G401 (cell line): Measurements from ENCODE around the gene RAB6B. TPM values are rescaled to one million over a fixed set of nuclear protein-coding genes. Genes with fewer than 3 reads are reported as not detected.

Source experiments
- DNase-seq: peaks from one replicate; pipeline ENCODE4 v3.0.0-alpha.2; 2015; ENCODE audit warnings: low spot score
- in situ Hi-C: cut with HindIII; loops from 2 replicates; pipeline ENCODE4 v1.10.0; 2016; ENCODE audit warnings: low sequenced_read_pairs, mixed read lengths
- total RNA-seq: library from RNA; depleted of rRNA; stranded (reverse); fragments of >200 nt; shearing (Covaris generic); gene quantifications from 2 replicates; pipeline ENCODE4 v1.2.3, GENCODE V29; 2014; rRNA removed

The RAB6B gene
- total RNA-seq = 2.5 and 4.3 TPM in 2 replicates

DNA sequence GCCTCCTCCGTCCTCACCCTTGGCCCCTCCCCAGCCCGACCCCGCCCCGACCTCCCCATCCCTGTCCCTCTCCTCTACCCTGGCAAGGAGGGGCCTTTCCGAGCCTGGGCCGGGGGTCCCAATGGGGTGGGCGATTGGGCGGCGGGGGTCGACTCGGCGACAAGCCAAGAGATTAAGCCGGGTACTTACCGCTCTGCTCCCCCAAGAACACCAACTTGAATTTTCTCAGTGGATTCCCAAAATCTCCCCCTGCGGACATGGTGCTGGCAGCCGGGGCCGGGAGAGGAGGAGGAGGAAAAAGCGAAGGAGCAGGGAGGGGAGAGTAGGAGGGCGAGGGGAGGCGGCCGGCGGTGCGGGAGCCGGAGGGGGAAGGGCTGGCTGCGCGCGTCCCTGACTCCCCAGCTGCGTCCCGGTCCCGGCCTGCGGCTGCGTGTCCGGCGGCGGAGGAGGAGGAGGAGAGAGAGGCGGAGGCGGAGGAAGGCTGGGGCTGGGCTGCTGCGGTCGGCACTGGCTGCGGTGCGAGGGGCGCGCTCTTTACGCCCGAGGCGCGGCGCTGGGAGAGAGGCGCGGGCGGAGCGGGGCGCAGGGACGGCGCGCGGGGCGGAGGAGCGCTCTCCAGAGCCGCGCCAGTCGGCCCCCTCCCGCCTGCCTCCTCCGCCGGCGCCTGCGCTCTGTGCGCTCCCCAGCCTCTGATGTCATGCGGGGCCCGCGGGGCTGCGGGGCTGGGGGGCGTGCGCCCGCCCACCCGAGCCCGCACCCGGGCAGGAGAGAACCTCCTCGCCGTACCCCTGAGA, at the start of gene RAB6B:
Gene RAB6B, minus strand, starts transcription at position 675 of the 794 bp plus-strand sequence. Its CDS starts 416 bp downstream, at position 259.
- DNase-seq = peak; percentile 76
- in situ Hi-C loops = no loop called here

DNA sequence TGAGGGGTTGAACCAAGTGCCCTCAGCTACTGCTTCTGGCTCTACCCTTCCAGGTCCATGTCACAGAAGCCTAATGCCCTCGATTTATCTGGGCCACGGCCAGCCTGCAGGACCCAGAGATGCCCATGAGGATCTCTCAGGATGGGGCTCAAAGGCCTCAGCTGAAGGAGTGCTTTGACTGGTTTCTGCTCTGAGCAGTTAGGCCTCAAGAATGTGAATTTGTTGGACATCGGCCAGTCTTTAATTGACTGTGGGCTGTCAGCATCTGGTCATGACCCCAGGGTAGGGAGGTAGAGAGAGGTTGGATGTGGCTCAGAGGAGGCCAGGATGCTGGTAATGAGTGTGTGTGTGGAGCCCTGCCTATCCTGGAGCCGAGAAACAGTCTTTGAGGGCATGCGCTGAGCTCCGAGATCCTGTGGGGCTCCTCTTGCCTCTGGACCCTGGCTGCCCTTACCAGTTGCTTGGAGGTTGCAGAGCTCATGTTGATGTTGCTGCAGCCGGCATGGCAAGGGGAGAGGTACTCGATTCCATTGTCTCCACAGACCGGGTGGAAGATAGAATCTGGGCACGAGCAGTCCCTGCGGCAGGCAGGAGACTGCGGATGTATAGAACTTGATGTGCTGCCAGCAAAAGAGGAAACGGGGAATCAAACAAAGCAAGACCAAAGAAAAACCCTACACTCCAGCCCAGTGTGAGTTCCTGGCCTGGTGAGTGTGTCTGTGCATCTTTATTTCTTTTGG, 49.1 kb upstream of the RAB6B start:
- in situ Hi-C loops = no loop called here
- DNase-seq = peak; percentile 63

DNA sequence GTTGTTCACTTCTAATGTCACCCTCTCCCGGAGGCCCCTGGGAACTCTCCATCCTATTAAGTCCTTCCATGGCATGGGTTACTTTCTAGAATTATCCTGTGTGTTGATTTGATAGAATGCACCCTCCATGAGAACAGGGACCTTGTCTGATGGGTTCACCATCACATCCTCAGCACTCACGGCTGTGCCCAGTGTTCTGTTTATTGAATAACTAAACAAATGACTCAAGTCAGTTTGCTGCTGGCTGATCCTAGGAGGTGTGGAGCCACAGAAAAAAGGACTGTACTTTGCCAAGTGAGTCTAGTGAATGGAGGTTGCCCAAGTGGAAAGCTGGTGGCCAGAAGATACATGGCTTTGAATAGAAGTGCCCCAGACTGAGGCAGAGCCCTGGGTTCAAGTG, 48.5 kb upstream of the RAB6B start:
- no peak for DNase-seq
- in situ Hi-C loops = no loop called here

DNA sequence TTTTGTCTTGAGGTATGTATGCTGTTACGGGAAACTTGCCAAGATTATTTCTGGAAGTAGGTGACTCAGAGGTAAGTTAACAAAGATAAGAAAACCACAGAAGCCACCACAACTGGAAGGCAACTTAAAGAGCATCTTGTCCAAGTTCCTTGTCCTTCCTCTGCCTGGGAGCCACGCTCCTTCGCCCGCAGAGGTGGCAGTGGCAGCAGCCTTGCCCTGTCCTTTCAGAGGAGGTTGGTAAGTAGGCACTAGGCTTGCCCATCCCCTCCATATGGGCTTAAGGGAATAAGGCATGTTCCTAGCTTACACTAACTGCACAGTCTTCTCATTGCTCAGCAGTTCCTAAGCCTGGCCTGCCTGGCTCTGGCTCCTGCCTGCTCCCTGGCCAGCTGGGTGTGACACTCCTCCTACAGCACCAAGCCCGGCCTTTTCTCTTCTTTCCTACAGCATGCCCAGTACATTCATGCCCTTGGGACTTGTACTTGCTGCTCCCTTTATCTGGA, 48.0 kb upstream of the RAB6B start:
- in situ Hi-C loops = no loop called here
- no peak for DNase-seq

DNA sequence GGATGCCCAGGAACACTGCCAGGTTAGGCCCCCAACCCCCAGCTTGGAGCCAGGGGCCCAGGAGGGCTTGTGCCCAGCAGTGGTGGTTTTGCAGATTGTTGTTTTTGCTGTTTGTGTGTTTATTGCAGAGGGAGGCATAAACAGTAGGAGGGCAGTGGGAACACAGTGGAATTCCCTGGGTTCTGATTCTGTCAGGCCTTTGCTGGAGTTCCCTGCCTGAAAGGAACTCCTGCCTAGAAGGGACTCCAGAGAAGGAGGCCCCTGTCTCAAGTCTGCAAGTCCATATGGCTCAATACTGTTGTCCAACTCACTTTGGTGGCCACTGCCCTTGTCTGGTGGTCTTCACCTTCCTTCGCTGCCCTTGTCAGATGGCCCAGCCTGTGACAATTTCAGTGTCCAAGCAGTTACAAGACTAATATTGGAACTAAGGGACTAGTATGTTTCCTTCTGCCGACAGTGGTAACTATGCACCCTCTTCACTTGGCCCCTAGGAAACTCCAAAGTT, 47.4 kb upstream of the RAB6B start:
- in situ Hi-C loops = no loop called here
- no peak for DNase-seq

DNA sequence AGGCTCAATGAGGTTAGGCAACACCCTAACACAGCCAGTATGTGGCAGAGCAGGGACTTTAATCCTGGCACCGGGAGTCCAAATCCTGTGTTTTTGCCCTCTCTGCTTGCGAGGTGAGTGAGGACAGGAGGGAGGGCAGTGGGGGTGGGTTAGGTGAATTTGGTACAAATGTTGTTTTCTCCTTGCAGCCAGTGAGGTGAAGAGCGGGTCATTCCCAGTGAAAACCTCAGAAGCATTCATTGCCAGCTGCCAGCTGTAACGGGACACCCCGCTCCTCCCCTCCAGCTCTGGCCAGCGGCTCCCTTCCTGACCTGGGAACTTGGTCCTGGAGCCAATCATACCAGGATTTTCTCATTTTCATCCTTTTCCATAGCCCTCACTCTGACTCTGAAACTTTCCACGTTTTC, 45.7 kb upstream of the RAB6B start:
- in situ Hi-C loops = no loop called here
- DNase-seq = no peak

DNA sequence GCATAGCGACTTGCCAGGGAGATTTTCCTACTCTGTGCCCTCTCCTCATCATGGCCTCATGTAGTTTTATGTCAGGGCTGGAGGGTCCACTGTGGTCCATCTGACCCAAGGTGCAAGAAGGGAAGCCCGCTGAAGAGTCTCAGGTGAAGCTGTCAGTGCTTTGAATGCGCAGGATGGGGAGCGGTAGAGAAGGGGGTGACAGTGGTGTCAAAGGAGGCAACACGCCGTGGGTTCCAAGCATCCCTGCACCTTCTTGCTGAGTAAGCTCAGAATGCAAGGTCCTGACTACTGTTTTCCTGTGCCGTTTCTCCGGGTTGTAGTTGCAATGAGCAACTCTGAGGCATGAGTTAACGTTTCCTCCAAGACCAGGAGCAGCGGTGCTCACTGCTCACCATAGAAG, 44.9 kb upstream of the RAB6B start:
- DNase-seq = no peak
- in situ Hi-C loops = no loop called here

DNA sequence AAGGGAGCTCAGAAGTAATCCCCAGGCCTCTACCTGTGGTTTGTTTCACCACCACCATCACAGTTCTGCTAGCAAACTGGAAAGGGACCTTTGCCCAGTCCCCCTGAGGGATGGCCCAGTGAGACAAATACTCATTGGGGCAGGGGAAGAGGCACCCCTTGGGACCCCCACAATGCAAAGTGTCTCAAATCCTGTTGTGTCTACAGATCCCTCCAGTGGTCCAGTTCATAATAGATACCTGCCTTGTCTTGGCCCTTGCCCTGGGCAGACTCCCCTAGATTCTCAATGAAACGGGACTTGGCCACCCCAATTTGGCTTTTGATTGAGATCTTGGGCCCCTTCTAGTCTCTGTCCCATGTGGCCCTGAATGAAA, 43.8 kb upstream of the RAB6B start:
- in situ Hi-C loops = no loop called here
- no peak for DNase-seq

DNA sequence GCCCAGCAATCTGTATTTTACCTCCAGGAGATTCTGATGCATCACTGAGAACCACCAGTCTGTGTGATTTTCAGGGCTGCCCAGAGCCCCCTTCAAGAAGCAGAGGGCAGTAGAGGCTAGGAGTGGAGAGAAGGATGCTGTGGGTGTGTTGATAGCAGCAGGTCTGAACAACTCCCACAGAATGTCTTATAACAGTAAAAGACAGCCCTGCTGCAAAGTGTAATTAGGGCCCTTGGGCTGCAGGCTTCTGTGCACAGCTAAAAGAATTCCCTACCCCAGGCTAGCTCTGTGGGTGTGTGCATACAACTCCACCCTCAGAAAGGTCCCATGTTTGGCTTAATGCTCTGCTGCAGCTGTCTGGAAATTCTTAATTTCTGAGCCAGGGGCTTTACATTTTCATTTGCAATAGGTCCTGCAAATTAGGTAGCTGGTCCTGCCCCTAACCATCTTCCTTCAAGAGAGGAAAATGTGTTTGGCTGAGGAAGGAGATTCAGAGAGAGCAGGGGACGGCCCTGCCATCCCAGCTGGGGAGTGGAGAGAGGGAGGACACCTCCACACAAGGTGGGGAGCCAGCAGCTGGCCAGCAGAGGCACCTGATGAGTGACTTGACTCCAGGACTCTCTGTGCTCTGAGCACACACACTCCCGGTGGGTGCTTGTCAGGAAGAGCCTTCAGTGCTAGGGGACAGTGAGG, 43.2 kb upstream of the RAB6B start:
- in situ Hi-C loops = no loop called here

DNA sequence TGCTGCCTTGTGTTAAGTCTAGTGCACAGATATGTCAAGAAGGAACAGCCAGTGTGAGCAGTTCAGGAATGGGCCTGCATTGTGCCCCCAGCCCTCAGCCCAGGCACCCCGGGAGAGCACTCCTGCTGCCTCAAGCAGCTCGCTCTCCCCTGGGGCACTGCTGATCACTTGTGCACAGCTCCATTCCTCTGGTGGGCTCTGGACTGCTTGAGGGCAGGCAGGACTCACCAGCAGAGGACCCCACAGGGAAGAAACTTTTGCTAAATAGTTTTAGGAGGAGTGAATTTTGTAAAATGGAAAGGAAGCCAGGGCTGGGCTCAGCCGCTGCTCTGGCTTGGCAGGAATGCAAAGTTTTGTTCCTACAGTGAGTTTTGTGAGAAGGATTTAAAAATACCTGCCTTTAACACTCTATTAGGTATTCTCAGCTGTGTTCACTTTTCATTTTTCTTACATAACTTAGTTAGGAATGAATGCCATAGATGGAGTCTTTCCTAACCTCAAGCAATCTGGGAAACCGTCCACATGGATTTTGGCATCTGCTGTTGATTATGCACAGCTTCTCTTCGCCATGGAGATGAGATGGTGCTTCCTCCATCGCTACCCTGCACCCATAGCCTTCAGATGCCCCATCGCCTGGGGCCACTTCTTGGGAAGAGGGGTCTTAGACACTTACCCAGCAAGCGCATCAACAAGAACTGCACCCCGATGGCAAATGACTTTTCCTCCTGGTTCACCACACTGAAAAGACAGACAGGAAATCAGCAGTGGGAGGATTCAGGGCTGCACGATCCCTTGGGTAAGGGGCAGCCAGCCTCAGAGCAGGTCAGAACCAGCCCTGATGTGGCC, 42.3 kb upstream of the RAB6B start:
- in situ Hi-C loops = no loop called here
- peak; percentile 14 for DNase-seq

More for the DNA sequence above, 43.2 kb upstream of the RAB6B start:
- DNase-seq = no peak

DNA sequence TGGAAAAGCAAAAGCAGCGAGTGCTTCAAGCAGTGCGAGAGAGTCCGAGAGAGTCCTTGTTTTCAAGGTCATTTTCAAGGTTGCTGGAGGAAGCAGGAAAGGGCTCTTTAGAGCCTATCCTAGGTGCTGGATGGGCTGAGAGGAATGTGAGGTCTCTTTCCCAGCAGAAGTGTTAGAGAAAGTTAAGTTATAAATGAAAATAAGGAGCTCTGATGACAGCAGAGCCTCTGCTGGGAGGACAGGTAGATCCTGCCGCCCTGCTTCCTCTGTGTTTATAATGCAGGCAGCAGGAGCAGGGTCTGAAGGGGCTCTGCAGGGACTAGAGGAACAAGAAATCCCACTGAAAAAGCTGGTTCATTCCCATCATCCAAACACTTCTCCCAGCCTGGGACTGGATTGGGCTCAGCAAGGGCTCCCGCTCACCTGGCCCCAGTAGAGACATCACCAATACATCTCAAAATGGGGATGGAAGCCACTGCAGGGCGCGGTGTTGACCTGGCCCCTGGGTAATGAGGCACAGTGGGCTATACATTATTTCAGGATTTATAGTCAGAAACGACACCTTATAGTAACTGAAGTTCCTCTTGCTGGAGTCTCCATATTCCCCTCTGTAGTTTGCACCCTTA, 41.5 kb upstream of the RAB6B start:
- in situ Hi-C loops = no loop called here
- DNase-seq = no peak

DNA sequence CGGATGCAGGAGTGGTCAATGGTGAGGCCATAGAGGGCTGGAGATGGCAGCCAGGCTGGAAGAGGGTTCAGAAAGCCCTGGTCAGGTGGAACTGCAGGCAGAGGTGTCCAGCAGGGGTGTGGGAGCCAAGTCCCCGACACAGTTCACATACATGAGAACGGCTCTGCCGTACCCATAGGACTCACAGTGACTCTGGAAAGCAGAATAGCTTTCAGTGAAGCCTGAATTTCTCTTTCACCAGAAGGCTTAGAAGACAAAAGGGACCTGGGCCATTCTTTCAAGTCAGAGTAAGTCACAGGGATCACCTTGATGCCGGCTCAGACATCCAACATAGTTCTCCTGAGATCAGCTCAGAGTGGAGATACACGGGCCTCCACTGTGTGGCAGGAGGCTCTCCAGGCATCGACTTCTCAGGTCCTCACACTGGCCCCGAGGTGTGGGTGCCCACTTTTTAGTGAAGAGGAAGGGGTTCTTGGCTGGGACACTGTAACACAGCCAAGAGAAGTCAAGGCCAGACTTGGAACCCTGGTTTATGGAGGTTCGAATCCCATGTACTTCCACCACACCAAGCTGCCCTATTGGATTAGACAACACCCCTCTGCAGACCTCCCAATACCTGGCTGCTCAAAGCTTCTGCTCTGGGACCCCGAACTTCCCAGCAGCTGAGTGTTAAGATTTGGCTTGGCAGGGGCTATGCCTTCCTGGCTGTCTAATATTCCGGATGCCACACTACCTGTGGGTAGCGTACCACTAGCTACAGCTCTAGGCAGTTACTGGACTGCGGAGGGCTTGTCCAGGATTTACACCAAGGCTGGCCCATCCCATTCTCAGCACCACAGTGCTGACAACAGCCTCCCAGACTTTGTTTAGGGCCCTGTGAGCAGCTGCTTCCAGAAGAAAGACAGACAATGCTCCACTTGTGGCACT, 40.4 kb upstream of the RAB6B start:
- in situ Hi-C loops = no loop called here
- DNase-seq = no peak

DNA sequence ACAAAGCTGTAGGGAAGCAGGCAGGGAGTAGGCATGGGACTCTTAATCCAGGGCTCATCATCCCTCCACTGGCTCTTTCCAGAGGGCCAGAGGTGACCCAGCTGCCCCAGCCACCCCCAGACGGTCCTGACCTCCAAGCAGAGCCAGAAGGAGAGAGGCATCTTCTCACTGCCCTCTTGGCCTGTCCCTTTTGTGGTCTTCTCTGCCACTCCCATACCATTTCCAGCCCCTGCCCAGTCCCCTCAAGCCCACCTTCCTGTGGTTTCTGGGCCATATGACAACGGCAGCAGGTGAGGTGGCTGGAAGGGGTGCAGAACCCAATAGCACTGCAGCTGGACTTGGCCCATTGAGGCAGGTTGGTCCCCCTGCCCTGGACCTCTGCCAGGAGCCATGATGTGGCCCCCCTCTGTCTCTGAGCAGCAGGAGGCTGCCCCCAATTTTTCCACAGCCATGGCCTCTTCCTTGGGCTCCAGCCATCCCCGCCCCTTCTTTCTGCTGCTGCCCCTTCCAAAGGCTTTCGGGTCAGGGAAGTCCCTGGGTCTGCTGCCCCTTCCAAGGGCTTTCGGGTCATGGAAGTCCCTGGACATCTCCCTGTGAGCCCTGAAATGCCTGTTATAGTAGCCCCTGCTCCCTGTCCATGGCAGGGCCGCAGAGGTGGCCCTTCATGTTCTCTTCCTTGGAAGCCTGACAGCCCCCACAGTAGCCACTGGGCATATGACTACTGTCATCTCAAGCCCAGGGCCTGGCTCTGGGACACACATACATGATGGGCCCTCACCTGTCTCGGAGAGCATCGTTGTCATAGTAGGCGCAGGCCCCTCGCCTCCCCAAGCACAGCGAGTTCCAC, 39.5 kb upstream of the RAB6B start:
- in situ Hi-C loops = no loop called here
- DNase-seq = no peak

DNA sequence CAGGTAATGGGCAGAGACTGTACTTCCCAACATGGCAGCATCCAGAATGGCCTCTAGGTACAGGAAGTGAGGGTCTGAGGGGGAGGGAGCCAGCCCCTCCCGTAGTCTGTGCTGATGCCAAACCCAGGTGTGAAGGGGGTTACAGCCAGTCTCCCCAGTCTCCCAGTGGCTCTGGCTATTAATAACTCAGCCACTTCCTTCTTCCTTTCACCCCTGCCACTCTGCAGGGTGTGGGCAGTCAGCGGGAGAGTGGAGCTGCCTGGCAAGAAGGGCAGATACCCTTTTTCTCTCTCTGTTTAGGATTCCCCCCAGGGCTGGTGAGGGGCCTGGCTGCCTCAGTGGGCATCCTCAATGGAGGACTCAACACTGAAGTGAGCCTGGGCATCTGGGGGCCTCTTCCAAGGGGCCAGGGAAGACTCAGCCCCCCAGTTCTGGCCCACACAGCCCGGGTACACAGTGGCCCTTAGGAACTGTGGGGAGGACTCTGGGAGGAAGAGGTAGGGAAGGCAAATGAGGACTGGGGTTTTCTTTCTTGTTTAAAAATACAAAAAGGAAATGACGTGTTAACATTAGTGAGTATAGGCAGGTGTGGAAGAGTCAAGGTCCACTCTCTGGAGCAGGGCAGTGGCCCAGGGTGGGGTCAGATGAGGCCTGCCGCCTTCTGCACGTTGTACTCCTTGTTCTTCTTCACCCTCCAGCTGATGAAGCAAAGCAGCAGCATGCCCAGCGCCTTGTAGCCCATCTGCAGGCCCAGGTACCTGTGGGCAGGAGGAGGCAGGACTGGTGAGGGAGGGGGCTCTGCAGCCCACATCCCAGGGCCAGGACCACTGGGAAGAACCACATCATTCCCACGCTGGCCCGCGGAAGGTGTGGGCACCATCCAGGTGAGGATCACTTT, 38.6 kb upstream of the RAB6B start:
- in situ Hi-C loops = no loop called here
- DNase-seq = no peak

DNA sequence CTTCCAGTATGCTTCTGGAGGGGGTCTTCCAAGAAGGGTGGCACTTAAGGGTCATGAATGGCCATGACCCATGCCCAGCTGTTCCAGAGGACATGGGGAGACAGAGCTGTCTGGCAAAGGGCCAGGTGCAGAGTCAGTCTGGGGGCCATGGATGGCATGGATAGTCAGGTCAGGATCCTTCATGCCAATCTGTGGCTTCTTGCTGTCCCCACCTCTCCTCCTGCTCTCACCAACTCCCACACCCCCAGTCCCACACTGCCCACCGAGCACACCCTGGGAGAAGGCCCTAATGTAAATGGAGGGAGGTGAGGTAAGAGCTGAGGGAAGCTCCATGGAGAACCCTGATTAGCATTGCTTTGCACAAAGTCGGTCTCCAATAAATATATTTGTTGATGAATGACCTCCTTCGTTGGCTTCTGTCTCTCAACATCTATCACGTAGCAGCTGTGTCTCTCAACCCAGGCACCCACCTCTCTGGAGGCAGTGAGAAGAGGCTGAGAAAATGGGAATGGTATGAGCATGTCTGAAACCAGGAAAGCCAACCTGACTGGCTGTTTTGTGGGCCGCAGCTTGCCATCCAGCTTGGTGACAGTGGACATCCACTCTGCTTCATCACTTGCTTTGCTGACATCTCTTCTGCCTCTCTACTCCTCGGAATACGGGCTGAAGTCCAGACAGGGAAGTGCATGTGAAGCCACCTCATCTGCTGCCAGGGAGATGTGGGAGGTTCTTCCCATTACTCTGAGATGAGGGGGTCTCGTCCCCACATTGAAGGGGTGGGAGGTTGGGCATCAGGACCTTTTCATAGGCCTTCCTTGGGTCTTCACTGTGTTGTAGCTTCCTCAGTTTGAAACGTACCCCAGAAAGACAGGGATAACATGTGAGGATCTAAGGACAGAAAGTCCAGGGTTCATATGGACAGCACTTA, 37.7 kb upstream of the RAB6B start:
- DNase-seq = no peak
- in situ Hi-C loops = no loop called here
